Skin of body (tissue), 1 donor: ENCODE data around the gene ATP6V0B. TPM values are rescaled to one million over a fixed set of nuclear protein-coding genes. Genes with fewer than 3 reads are reported as not detected.

Experiments used
- total RNA-seq: library from RNA; depleted of rRNA; stranded (reverse); fragments of >200 nt; gene quantifications from one replicate; pipeline ENCODE4 v1.2.3, GENCODE V29; 2014

The ATP6V0B gene
- total RNA-seq, 1 donor from 2014 or later: 58.6 TPM

Other genes with a start within 250 kb of the ATP6V0B start
- 0.49 TPM for gene ARTN, start 41.2 kb upstream of the ATP6V0B start, total RNA-seq
- 7.8 TPM for gene IPO13, start 28.0 kb upstream of the ATP6V0B start, total RNA-seq
- 14.2 TPM for gene DPH2, start 5.0 kb upstream of the ATP6V0B start, total RNA-seq
- 20.8 TPM for gene B4GALT2, start 4.2 kb downstream of the ATP6V0B start, total RNA-seq
- gene CCDC24, start 16.6 kb downstream of the ATP6V0B start, total RNA-seq: 2.0 TPM
- gene SLC6A9, start 56.5 kb downstream of the ATP6V0B start, total RNA-seq: 3.6 TPM
- not detected for gene KLF17, start 143.9 kb downstream of the ATP6V0B start, total RNA-seq
- not detected for gene KLF18, start 166.7 kb downstream of the ATP6V0B start, total RNA-seq
- 27.1 TPM for gene DMAP1, start 238.5 kb downstream of the ATP6V0B start, total RNA-seq